ENCODE results near the gene PCDH15. TPM values are rescaled to one million over a fixed set of nuclear protein-coding genes. Genes with fewer than 3 reads are reported as not detected.
"Not testable (repeated sequence)": the region's sequence is repeated elsewhere in the genome, so short reads cannot be mapped to it uniquely, and the experiment has no call there.

Gene PCDH15
- total RNA-seq, 2 experiments from 2014 or later: not detected

GRCh38 chr10:54010337-54010933, 790.6 kb downstream of the PCDH15 start:
- Mint-ChIP-seq H3K9me3 (peaks cover 10% of the 10 kb centered on the region), H3K4me1 (no peaks in the 10 kb centered on the region), H3K27me3 (no peaks in the 10 kb centered on the region), H3K27ac (no peak overlapping the region), H3K4me3 (no peak overlapping the region), H3K36me3 (no peaks in the 10 kb centered on the region)
- DNase-seq: no peak

- no peaks in the 10 kb centered on the region for H3K4me1 Mint-ChIP-seq
- no peaks in the 10 kb centered on the region for H3K36me3 Mint-ChIP-seq
- no peaks in the 10 kb centered on the region for H3K27me3 Mint-ChIP-seq
- DNase-seq: no peak
- no peak overlapping the region for H3K27ac Mint-ChIP-seq
- H3K4me3 Mint-ChIP-seq: no peak overlapping the region
- peaks cover 6% of the 10 kb centered on the region for H3K9me3 Mint-ChIP-seq
Measured at GRCh38 chr10:54009672-54010071, 791.4 kb downstream of the PCDH15 start.

- Mint-ChIP-seq H3K4me1 (no peaks in the 10 kb centered on the region), H3K27me3 (no peaks in the 10 kb centered on the region), H3K36me3 (no peaks in the 10 kb centered on the region), H3K4me3 (no peak overlapping the region), H3K9me3 (peaks cover 6% of the 10 kb centered on the region), H3K27ac (no peak overlapping the region)
- no peak for DNase-seq
Measured at GRCh38 chr10:54002077-54002476, 799.0 kb downstream of the PCDH15 start.

GRCh38 chr10:53997953-53998352, 803.1 kb downstream of the PCDH15 start:
- peaks cover 4% of the 10 kb centered on the region for H3K9me3 Mint-ChIP-seq
- no peak for DNase-seq
- no peak overlapping the region for H3K4me3 Mint-ChIP-seq
- H3K36me3 Mint-ChIP-seq: no peaks in the 10 kb centered on the region
- H3K27ac Mint-ChIP-seq: no peak overlapping the region
- H3K4me1 Mint-ChIP-seq: no peaks in the 10 kb centered on the region
- H3K27me3 Mint-ChIP-seq: no peaks in the 10 kb centered on the region

GRCh38 chr10:53990799-53991238, 810.2 kb downstream of the PCDH15 start:
- Mint-ChIP-seq H3K4me1 (no peaks in the 10 kb centered on the region), H3K36me3 (no peaks in the 10 kb centered on the region), H3K9me3 (no peaks in the 10 kb centered on the region), H3K27me3 (no peaks in the 10 kb centered on the region), H3K4me3 (no peak overlapping the region), H3K27ac (no peak overlapping the region)
- DNase-seq: no peak

- Mint-ChIP-seq H3K27me3 (no peaks in the 10 kb centered on the region), H3K4me1 (no peaks in the 10 kb centered on the region), H3K27ac (no peak overlapping the region), H3K36me3 (no peaks in the 10 kb centered on the region), H3K4me3 (no peak overlapping the region), H3K9me3 (peaks cover 5% of the 10 kb centered on the region)
- DNase-seq: no peak
Measured at GRCh38 chr10:53983431-53983830, 817.6 kb downstream of the PCDH15 start.

GRCh38 chr10:53980210-53980609, 820.8 kb downstream of the PCDH15 start:
- Mint-ChIP-seq H3K27me3 (no peaks in the 10 kb centered on the region), H3K36me3 (no peaks in the 10 kb centered on the region), H3K4me1 (no peaks in the 10 kb centered on the region), H3K9me3 (peaks cover 12% of the 10 kb centered on the region), H3K4me3 (no peak overlapping the region), H3K27ac (no peak overlapping the region)
- DNase-seq: no peak

- Mint-ChIP-seq H3K36me3 (no peaks in the 10 kb centered on the region), H3K9me3 (peaks cover 13% of the 10 kb centered on the region), H3K27ac (no peak overlapping the region), H3K27me3 (no peaks in the 10 kb centered on the region), H3K4me1 (no peaks in the 10 kb centered on the region), H3K4me3 (no peak overlapping the region)
- no peak for DNase-seq
Measured at GRCh38 chr10:53978301-53978700, 822.7 kb downstream of the PCDH15 start.

GRCh38 chr10:53977267-53977666, 823.8 kb downstream of the PCDH15 start:
- Mint-ChIP-seq H3K27ac (no peak overlapping the region), H3K4me1 (no peaks in the 10 kb centered on the region), H3K27me3 (no peaks in the 10 kb centered on the region), H3K9me3 (peaks cover 13% of the 10 kb centered on the region), H3K36me3 (no peaks in the 10 kb centered on the region), H3K4me3 (no peak overlapping the region)
- DNase-seq: no peak

GRCh38 chr10:53957401-53957800, 843.6 kb downstream of the PCDH15 start:
- Mint-ChIP-seq H3K9me3 (peaks cover 1% of the 10 kb centered on the region), H3K4me3 (no peak overlapping the region), H3K4me1 (no peaks in the 10 kb centered on the region), H3K36me3 (no peaks in the 10 kb centered on the region), H3K27ac (no peak overlapping the region), H3K27me3 (no peaks in the 10 kb centered on the region)
- no peak for DNase-seq

GRCh38 chr10:53955091-53955490, 845.9 kb downstream of the PCDH15 start:
- H3K9me3 Mint-ChIP-seq: peaks cover 3% of the 10 kb centered on the region
- no peak overlapping the region for H3K27ac Mint-ChIP-seq
- H3K4me3 Mint-ChIP-seq: no peak overlapping the region
- no peaks in the 10 kb centered on the region for H3K4me1 Mint-ChIP-seq
- no peaks in the 10 kb centered on the region for H3K27me3 Mint-ChIP-seq
- H3K36me3 Mint-ChIP-seq: no peaks in the 10 kb centered on the region
- no peak for DNase-seq

GRCh38 chr10:53952698-53953630, 848.1 kb downstream of the PCDH15 start:
- no peak overlapping the region for H3K4me3 Mint-ChIP-seq
- no peak overlapping the region for H3K27ac Mint-ChIP-seq
- H3K36me3 Mint-ChIP-seq: no peaks in the 10 kb centered on the region
- no peaks in the 10 kb centered on the region for H3K4me1 Mint-ChIP-seq
- H3K27me3 Mint-ChIP-seq: no peaks in the 10 kb centered on the region
- no peak for DNase-seq
- H3K9me3 Mint-ChIP-seq: peaks cover 3% of the 10 kb centered on the region

- no peaks in the 10 kb centered on the region for H3K4me1 Mint-ChIP-seq
Measured at GRCh38 chr10:53939654-53940053, 861.4 kb downstream of the PCDH15 start.

GRCh38 chr10:53930648-53931047, 870.4 kb downstream of the PCDH15 start:
- H3K4me3 Mint-ChIP-seq: no peak overlapping the region
- H3K27me3 Mint-ChIP-seq: no peaks in the 10 kb centered on the region
- H3K36me3 Mint-ChIP-seq: no peaks in the 10 kb centered on the region
- H3K4me1 Mint-ChIP-seq: no peaks in the 10 kb centered on the region
- DNase-seq: no peak
- no peak overlapping the region for H3K27ac Mint-ChIP-seq
- H3K9me3 Mint-ChIP-seq: peaks cover 9% of the 10 kb centered on the region

More at GRCh38 chr10:53939654-53940053, 861.4 kb downstream of the PCDH15 start:
- no peak overlapping the region for H3K4me3 Mint-ChIP-seq
- H3K27me3 Mint-ChIP-seq: no peaks in the 10 kb centered on the region
- H3K9me3 Mint-ChIP-seq: peaks cover 2% of the 10 kb centered on the region
- no peaks in the 10 kb centered on the region for H3K36me3 Mint-ChIP-seq
- DNase-seq: no peak
- no peak overlapping the region for H3K27ac Mint-ChIP-seq

- not testable (repeated sequence) for H3K27ac Mint-ChIP-seq, H3K9me3 Mint-ChIP-seq, H3K36me3 Mint-ChIP-seq, H3K4me1 Mint-ChIP-seq, DNase-seq, H3K4me3 Mint-ChIP-seq, H3K27me3 Mint-ChIP-seq
Measured at GRCh38 chr10:53924051-53924700, 876.9 kb downstream of the PCDH15 start.
